GDM1 (cell line): Measurements from ENCODE around the gene OPN4.

ENCODE experiments used
- DNase-seq: peaks from one replicate; lab custom pipeline; 2025; lab: John Stamatoyannopoulos, UW

Gene OPN4

DNA sequence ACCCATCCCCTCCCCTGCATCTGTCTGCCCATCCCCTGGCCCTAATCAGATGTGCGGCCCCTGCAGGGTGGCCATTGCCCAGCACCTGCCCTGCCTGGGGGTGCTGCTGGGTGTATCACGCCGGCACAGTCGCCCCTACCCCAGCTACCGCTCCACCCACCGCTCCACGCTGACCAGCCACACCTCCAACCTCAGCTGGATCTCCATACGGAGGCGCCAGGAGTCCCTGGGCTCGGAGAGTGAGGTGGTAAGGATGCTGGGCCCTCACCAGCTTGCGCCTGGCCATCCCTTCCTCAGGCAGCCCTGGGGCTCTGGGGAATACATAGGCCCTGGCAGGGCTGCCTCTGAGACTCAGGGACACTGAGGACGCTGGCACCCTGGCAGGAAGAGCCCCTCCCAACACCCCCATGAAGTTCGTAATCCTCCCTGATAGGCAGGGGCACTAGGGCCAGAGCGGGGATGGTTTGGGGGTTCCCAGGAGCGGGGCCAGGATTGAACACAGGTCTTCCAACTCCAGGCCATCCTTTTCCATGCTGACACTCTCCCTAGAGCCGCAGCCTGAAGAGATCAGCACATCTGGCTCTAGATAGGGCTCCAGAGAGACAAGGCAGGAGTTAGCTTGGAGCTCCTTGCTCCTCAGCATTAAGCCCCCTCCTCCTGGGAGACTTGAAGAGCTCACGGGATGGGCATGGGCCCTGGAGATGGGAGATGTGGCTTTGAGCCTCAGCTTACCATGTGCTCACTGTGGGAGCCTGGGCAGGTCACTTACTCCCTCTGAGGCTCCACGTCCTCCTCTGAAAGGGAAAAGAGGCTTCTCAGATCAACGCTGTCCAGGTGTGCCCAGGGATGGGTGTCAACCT, 8.1 kb downstream of the OPN4 start:
- no peak for DNase-seq

DNA sequence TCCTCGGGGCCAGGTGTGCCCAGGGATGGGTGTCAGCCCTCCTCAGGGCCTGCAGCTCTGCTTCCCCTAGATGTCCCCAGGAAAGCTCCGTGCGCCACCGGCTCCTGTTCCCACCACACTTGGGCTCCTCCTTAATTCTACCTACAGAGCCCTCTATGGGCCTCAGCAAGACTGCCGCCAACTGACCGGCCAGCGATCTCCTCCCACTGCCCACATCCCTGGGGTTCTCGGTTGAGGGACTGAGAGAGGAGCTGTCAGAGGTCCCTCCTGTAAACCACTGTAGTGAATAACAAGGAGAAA, 8.6 kb downstream of the OPN4 start:
- DNase-seq, result no peak

DNA sequence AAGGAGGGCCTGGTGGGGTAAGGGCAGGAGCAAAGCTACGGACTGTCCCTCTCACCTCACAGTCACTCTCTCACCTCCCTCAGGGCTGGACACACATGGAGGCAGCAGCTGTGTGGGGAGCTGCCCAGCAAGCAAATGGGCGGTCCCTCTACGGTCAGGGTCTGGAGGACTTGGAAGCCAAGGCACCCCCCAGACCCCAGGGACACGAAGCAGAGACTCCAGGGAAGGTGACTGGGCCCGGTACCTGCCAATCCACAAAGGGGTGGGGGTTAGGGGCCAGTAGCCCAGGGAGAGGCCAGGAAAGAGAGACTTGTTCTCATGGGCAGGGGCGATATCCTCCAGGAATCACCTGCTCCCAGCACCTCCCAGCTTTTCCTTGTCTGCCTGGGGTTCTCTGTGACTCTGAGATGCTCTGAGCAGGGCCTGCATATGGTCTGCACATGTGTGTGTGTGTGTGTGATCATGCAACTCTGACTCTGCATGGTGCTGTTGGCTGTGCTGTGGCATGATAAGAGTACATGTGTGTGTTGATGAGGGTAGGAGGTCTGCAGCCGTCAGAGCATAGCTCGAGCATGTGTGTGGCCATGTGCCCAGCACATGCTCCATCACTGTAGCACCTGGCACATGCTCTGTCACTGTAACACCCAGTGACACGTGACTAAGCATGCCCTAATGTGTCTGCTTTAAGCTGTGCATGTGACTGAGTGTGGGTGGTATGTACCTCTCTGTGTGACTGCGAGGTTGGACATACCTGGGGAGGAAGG, 9.4 kb downstream of the OPN4 start:
- no peak for DNase-seq

DNA sequence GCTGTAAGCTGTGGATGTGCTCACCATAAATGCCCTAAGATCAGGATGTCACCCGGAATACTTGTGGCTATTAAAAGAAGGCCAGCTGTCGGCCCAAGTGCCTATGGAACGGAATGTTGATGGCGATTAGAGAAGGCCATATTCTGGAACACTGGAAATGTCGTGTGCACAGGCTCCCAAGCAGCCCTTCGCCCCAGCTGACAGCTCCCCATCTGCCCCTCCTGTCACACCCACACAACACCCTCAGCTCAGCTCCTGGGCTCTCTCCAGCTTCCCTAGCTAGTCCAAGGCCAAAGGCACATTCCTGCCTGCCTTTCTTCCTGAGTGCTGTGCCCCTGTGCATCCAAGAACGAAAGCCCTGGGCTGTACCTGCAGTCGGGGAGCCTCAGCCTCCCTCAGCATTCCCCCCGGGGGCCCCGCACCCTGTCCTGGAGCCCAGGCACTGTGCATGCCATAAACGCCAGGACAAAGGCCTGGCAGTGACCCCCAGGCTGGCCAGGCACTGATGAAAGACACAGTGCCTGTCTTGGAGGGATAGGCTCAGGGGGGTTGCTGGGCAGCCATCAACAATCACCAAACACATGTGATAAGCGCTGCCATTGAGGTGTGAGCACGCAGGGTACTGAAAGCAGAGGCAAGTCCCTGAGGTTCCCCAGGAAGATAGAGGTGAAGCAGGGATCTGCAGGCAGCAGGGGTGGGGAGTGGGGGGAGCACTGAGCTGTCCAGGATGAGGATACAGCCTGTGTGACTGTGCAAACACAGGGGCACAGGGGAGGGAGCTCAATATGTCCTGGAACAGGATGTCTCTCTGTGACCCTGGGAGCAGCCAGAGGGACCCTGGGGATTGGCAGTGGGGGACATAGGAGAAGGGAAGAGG, 10.2 kb downstream of the OPN4 start:
- DNase-seq, result no peak

DNA sequence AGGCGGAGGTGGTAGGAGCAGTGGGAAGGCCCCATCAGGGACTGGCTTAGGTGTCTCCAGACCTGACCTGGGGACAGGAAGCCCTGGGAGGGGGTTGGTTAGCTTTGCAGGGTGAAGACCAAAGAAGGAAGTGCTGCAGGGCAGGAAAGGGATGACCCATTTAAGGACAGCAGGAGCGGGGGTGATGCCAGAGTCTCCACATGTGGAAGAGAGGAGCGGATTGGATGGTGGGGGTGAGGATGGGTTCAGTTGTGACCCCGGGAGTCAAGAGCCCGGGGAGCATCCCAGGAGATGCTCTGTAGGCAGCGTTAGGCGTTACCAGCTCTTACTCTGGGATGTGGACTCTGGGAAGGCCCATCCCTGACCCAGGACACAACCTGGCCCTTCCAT, 10.9 kb downstream of the OPN4 start:
- DNase-seq, result no peak

DNA sequence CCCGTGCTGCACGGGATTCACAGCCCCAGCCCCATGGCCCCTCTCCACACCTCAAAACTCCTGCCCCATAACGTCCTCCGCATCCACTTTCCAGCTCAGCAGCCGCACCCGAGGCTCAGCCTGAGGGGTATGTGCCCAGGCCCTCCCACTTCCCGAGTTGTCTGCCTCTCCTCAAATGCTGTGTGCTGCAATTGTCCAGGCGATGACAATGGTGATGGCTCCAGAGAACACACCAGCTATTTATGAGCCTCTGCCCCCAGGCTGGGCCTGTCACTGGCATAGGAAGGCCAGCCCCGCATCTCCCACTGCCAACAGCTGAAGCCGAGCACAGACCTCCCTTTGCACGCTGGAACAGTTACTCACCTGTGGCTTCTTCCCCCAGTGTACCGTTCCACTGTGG, 11.5 kb downstream of the OPN4 start:
- DNase-seq, result no peak

- DNase-seq, result no peak
These were observed 12.2 kb downstream of the OPN4 start for GRCh38 chr10:86666538-86666937.

DNA sequence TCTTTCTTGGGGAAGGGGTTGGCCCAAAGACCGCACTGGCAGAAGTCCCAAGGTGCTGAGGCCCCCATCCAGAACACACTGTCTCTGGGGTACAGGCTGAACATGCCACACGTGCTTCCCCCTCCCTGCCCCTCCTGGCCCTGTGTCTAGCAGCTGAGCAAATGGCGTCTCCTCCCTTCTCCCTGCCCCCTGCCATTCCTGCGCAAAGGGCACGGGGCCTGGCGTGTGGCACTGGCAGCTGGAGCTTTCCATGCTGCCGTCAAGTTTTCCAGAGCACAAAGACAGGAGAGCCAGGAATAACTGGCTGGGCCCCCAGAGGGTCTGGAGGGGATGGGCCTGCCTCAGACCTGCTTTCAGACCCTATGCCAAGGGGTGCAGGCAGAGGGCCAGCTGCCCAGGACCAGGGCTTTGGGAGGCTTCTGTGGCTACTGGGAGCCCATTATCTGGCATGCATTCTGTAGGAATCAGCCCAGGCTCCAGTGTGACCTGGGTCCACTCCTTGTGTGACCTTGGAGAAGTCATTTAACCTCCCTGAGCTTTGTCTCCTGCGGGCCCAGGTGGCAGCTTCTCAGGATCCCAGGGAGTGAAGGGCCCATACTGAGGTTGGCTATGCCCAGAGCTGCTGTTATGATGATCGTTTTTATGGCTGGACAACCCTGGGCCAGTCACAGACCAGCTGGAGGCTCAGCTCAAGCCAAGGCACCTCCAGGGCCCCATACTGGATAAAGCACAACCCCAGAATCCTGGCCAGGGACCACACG, 13.3 kb downstream of the OPN4 start:
- no peak for DNase-seq

GRCh38 chr10:86668297-86669165, 14.2 kb downstream of the OPN4 start, which contains the start of gene LDB3:
LDB3 (plus strand) TSS chr10:86668511; CDS start chr10:86668692, 181 bp downstream.
- DNase-seq, result no peak

DNA sequence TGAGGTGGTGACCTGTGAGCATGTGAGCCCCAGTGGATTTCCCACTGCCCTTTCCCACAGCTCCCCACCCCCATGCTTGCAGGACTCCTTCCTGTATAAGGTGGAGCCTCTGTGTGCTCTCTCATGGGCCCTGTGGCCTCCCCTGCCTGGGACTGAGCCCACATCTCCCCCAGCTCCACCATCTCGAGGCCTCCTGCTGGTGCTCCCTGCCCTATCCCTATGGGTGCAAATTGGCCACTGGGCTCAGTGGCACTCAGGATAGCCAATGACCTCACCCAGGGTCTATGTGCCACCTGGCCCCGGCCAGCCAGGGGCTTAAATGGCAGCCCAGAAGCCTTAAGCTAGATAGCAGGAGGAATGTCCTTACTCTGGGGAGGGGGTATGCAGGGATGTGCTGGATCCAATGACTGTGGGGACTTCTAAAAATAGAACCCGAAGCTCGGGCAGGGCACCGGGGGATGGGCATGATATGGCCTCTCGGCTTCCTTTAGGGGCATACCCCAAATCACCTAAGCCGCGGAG, 16.0 kb downstream of the OPN4 start:
- DNase-seq, result no peak

DNA sequence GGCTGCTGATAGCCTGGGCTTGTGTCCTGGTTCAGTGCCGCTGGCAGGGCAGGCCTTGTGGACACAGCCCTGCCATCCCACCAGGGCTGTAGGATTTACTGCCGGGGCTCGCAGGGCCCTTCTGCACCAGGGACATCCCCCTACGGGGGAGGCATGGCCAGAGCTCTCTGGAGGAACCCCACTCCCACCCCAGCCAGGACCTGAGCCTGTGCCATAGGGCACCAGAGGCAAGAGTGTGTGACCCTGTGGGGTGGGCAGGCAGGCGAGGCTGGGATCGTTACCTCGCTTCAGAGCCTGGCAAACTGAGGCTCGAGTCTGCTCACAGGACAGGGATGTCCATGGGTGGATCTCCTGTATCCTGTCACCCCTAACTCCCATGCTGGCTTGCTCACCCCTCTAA, 16.5 kb downstream of the OPN4 start:
- no peak for DNase-seq

GRCh38 chr10:86671419-86671818, 17.1 kb downstream of the OPN4 start:
- DNase-seq, result no peak

DNA sequence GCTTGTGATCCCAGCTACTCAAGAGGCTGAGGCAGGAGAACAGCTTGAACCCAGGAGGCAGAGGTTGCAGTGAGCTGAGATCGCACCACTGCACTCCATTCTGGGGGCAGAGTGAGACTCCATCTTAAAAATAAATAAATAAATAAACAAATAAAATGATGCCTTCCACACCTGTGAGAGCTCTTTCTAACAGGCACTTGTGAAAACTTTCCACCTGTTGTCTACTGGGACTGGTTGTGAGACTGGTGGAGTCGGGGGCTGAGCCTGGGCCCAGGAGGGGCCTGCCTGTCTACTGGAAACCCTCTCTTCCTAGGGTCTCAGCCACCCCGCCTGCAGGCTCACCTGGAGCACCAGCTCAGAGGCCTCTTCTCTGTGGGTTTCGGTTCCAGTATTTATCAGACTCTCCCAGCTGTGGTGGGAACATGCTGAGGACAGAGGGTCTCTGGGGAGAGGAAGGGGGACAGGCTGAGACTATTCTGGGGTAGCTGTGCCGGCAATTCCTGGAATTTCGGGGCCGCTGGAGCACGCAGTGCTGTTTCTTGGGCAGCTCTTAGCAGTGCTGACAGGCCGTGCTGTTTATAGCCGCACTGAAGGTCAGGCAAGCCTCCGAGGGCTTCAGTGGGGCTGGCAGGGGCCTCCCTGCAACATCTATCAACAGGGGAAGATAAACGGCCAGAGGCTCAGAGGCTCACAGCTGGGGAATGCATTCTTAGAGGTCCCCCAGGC, 17.8 kb downstream of the OPN4 start:
- DNase-seq, result no peak

GRCh38 chr10:86673216-86673826, 19.0 kb downstream of the OPN4 start:
- no peak for DNase-seq

- no peak for DNase-seq
These were observed 19.7 kb downstream of the OPN4 start for GRCh38 chr10:86673827-86674581.

DNA sequence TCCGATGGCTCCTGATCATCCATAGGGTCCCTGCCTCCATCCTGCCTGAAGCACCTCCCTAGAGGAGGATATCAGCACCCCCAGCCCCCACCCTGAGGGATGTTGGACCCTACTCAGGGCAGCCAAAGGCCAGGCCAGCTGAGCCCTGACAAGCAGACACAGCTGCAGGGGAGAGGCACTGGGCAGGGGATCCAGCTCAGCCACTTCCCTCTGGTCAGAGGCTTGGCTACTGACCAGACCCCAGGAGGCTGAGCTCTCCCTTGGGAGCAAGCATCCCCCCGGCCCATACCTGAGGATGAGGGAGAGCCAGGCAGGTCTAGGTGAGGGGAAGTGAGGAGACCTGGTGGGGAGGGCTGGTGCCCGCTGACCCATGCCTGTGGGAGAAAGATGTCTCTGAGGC, 20.6 kb downstream of the OPN4 start:
- no peak for DNase-seq

- no peak for DNase-seq
These were observed 23.0 kb downstream of the OPN4 start for GRCh38 chr10:86677374-86677773.

DNA sequence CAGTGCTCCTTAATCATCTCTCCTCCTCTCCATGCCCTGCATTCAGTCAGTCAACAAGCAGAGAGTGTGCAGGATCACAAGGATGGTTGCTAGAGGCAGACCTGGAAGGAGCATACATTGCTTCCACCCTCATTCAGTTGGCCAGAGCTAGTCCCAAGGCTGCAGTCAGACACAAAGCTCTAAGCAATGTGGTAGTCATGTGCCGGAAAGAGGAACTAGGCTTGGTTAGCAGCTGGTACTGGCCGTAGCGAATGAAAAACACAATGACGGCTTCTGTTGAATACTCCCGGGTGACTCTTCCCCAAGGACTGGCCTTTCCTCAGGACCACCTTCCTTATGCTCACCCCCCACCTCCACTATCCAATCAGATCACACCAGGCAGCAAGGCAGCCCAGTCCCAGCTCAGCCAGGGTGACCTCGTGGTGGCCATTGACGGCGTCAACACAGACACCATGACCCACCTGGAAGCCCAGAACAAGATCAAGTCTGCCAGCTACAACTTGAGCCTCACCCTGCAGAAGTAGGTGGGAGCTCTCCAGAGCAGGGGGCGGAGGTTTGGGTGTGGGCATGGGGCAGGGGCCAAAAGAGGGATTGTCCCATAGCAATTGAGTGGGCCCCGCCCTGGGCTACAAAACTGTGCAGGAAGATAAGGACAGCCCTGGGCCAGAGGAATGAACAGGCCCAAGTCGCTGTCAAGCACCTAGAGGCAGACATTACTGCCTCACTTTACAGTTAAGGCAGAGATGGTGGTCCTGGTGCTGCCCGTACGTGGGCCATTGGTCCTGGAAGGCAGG, 24.8 kb downstream of the OPN4 start:
- DNase-seq, result no peak
